SH-SY5Y (cell line): ENCODE data around the gene CTLA4.

Source experiments
- GATA2 ChIP-seq: IDR thresholded peaks from 2 replicates; pipeline ENCODE4 v1.6.1; 2011; ENCODE audit warnings: mild to moderate bottlenecking, low read depth, low read length
- GATA3 ChIP-seq: IDR thresholded peaks from 2 replicates; pipeline ENCODE4 v1.6.1; 2011; ENCODE audit warnings: low read depth, mild to moderate bottlenecking, low read length, moderate library complexity

The CTLA4 gene

GRCh38 chr2:203871371-203871983 is 3.9 kb downstream of the CTLA4 start:
- no peak for TF ChIP-seq GATA2
- TF ChIP-seq GATA3 = no peak

- no peak for TF ChIP-seq GATA2
- TF ChIP-seq GATA3 = no peak
Measured at GRCh38 chr2:203873461-203873860, 5.9 kb downstream of the CTLA4 start.

GRCh38 chr2:203873921-203874631 is 6.5 kb downstream of the CTLA4 start:
- no peak for TF ChIP-seq GATA3
- TF ChIP-seq GATA2 = no peak

- no peak for TF ChIP-seq GATA2
- TF ChIP-seq GATA3 = no peak
Measured at GRCh38 chr2:203875471-203875870, 7.9 kb downstream of the CTLA4 start.

GRCh38 chr2:203876328-203876727 is 8.8 kb downstream of the CTLA4 start:
- TF ChIP-seq GATA3 (no peak), GATA2 (no peak)

GRCh38 chr2:203878063-203878462 is 10.5 kb downstream of the CTLA4 start:
- TF ChIP-seq GATA2 = no peak
- TF ChIP-seq GATA3 = no peak

GRCh38 chr2:203880557-203881125 is 13.1 kb downstream of the CTLA4 start:
- TF ChIP-seq GATA2 = no peak
- no peak for TF ChIP-seq GATA3

GRCh38 chr2:203882551-203882950 is 15.0 kb downstream of the CTLA4 start:
- no peak for TF ChIP-seq GATA2
- no peak for TF ChIP-seq GATA3

- TF ChIP-seq GATA2 (no peak), GATA3 (no peak)
Measured at GRCh38 chr2:203886661-203887151, 19.1 kb downstream of the CTLA4 start.

GRCh38 chr2:203887677-203888076 is 20.1 kb downstream of the CTLA4 start:
- no peak for TF ChIP-seq GATA2
- no peak for TF ChIP-seq GATA3

- TF ChIP-seq GATA3 (no peak), GATA2 (no peak)
Measured at GRCh38 chr2:203889542-203889941, 22.0 kb downstream of the CTLA4 start.

GRCh38 chr2:203889944-203890343 is 22.4 kb downstream of the CTLA4 start:
- TF ChIP-seq GATA2 (no peak), GATA3 (no peak)

- no peak for TF ChIP-seq GATA3
- TF ChIP-seq GATA2 = no peak
Measured at GRCh38 chr2:203890733-203891132, 23.2 kb downstream of the CTLA4 start.

- TF ChIP-seq GATA2 = no peak
- no peak for TF ChIP-seq GATA3
Measured at GRCh38 chr2:203891474-203891873, 23.9 kb downstream of the CTLA4 start.

GRCh38 chr2:203892207-203892606 is 24.6 kb downstream of the CTLA4 start:
- TF ChIP-seq GATA3 = no peak

GRCh38 chr2:203893401-203893800 is 25.8 kb downstream of the CTLA4 start:
- no peak for TF ChIP-seq GATA2
- TF ChIP-seq GATA3 = no peak
